WI38 (cell line): ENCODE results near the gene HSD17B3.

ENCODE experiments used
- H3K4me3 ChIP-seq: 2 replicates; pipeline ENCODE4 v1.5.1; 2011; ENCODE audit warnings: low read depth, mild to moderate bottlenecking, control low read depth, low read length
- TF ChIP-seq, protein P1 (sequence below): IDR thresholded peaks from 2 replicates; pipeline ENCODE4 v1.5.1; 2012; ENCODE audit warnings: low read depth, mild to moderate bottlenecking, control low read depth, low read length

HSD17B3 gene

DNA sequence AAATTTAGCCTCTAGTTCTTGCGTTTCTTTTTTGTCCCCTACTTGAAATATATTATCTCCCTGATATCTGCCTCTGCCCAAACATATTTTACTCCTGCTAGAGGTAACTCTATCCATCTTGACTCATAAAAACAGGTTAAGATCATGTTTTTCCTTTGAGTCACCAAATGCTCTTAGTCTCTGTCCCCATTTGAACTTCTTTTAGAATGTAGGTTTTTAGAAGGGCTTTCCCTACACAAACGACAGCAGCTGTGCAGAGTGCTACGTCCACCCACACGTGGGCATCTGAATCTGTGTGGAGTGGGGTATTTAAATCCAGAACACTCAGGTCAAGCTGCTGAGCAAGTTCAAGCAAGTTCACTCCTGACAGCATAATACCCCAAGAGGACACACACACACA, 2.2 kb downstream of the HSD17B3 start:
- no peak overlapping the region for H3K4me3 ChIP-seq
- TF ChIP-seq, protein P1, sequence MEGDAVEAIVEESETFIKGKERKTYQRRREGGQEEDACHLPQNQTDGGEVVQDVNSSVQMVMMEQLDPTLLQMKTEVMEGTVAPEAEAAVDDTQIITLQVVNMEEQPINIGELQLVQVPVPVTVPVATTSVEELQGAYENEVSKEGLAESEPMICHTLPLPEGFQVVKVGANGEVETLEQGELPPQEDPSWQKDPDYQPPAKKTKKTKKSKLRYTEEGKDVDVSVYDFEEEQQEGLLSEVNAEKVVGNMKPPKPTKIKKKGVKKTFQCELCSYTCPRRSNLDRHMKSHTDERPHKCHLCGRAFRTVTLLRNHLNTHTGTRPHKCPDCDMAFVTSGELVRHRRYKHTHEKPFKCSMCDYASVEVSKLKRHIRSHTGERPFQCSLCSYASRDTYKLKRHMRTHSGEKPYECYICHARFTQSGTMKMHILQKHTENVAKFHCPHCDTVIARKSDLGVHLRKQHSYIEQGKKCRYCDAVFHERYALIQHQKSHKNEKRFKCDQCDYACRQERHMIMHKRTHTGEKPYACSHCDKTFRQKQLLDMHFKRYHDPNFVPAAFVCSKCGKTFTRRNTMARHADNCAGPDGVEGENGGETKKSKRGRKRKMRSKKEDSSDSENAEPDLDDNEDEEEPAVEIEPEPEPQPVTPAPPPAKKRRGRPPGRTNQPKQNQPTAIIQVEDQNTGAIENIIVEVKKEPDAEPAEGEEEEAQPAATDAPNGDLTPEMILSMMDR = no peak

DNA sequence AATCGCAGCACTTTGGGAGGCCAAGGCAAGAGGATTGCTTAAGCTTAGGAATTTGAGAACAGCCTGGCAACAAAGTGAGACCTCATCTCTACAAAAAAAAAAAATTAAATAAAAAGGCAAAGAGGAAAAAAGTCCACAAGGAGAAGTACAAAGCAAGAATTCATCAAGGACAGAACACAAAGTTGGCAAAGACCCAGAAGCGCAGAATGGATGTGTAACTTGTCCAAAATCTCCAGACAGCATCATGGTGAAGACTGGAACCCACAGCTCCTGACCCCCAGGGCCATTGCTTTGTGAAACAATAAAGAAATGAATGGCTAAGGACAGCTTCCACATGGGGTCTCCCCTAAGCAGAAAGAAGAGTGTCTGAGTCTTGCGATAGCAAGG, 7.8 kb downstream of the HSD17B3 start:
- TF ChIP-seq, protein P1 = no peak
- no peak overlapping the region for H3K4me3 ChIP-seq

DNA sequence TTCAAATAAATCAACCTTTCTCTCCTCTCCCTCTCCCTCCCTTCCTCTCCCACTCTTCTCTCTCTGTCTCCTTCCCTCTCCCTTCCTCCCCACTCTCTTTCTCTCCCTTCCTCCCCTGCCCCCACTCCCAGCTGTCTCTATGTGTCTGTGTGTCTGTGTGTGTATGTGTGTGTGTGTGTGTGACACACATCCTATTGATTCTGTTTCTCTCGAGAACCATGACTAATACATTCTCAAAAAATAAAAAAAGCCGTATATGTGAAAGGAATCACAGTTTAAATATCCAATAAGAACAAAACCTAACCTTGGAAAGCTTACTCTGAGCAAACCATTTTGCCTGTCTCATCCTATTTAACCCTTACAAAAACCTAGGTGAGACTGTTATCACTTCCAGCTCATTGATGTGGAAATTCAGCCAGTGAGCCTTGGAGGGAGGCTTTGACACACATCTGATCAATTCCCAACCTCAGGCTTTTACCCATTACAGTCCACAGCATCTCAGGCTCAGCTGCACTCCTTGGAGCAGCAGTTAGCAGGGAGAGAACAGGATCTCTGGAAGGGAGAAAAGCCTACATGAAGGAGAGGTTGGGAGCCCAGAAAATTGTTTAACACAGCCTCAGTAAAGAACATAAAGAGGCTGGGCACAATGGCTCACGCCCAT, 8.3 kb downstream of the HSD17B3 start:
- no peak overlapping the region for H3K4me3 ChIP-seq
- TF ChIP-seq, protein P1 = no peak

DNA sequence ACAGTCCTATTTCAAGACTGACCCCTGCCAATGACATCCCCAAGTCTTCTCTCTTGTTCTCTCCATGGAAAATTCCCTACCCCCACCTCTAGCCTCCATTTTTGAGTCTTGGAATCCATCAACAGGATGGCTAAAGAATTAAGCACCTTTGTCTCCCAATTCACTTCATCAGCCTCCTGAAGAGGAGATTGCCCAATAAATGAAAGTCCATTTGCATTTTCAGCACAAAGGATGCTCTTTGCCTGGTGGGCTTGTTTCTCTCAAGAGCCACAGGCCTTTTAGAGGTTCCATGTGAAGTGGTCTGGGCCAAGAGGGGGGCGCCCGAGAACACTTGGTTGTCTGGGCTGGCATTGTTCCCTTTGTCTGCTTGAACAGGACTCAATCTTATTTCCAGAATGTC, 12.6 kb downstream of the HSD17B3 start:
- no peak overlapping the region for H3K4me3 ChIP-seq
- TF ChIP-seq, protein P1 = no peak

DNA sequence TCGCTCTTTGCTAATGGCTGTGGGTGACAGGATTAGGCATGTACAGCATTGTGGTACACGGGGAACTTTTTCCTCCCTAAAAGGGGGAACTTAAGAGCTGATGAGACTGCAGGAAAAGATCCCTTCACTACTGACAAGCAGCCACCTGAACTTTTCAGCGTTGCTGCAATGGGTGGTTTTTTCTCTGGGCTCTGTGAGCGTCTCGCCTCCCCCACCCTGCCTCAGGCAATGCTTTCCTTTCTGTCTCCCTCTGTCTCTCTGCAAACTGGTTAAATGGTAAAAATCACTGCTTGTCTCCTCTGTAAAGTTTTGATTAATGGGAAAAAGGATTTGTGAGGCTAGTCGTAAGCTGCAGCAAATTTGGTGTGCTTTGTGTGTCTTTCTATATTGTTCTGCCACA, 20.3 kb downstream of the HSD17B3 start:
- H3K4me3 ChIP-seq = no peak overlapping the region
- TF ChIP-seq, protein P1 = no peak

DNA sequence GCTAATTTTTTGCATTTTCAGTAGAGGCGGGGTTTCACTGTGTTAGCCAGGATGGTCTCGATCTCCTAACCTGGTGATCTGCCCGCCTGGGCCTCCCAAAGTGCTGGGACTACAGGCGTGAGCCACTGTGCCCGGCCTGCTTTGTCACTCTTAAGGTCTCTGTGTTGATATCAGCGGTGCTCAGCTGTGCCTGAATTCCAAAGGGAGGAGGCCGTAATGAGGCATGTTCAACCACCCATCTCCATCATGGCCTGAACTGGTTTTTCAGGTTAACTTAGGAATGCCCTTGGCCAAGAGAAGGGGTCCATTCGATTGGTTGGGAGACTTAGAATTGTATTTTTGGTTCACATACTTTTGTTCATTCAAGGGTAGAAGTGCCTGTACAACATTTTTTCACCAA, 22.0 kb downstream of the HSD17B3 start:
- TF ChIP-seq, protein P1 = no peak
- no peak overlapping the region for H3K4me3 ChIP-seq

DNA sequence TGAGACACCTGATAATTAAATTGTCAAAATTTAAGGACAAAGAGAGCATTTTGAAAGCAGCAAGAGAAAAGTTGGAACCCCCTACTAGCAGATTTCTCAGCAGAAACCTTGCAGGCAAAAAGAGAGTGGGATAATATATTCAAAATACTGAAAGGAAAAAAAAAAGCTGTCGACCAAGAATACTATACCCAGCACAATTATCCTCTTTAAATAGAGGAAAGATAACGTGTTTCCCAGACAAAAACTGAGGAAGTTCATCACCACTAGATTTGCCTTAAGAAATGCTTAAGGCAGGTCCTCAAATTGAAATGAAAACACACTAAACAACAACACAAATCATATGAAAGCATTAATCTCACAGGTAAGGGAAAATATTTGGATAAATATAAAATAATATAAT, 27.0 kb downstream of the HSD17B3 start:
- TF ChIP-seq, protein P1 = no peak
- H3K4me3 ChIP-seq = no peak overlapping the region
